Choroid plexus epithelial cell (primary cell): ENCODE measurements around the gene GAL3ST1.
"Not testable (repeated sequence)": the region's sequence is repeated elsewhere in the genome, so short reads cannot be mapped to it uniquely, and the experiment has no call there.

Source experiments
- DNase-seq: peaks from one replicate; pipeline ENCODE4 v3.0.0-alpha.2; 2010; ENCODE audit warnings: low read depth
- H3K4me3 ChIP-seq: 2 replicates; pipeline ENCODE4 v1.5.1; 2011; ENCODE audit warnings: low read depth, mild to moderate bottlenecking, control low read depth, low read length, moderate library complexity
- TF ChIP-seq, protein P1 (sequence below): conservative IDR thresholded peaks from 2 replicates; pipeline ENCODE4 v1.5.1; 2011; ENCODE audit warnings: low read depth, mild to moderate bottlenecking, control low read depth, inconsistent platforms, low read length, moderate library complexity

GAL3ST1 gene, protein sequence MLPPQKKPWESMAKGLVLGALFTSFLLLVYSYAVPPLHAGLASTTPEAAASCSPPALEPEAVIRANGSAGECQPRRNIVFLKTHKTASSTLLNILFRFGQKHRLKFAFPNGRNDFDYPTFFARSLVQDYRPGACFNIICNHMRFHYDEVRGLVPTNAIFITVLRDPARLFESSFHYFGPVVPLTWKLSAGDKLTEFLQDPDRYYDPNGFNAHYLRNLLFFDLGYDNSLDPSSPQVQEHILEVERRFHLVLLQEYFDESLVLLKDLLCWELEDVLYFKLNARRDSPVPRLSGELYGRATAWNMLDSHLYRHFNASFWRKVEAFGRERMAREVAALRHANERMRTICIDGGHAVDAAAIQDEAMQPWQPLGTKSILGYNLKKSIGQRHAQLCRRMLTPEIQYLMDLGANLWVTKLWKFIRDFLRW

DNA sequence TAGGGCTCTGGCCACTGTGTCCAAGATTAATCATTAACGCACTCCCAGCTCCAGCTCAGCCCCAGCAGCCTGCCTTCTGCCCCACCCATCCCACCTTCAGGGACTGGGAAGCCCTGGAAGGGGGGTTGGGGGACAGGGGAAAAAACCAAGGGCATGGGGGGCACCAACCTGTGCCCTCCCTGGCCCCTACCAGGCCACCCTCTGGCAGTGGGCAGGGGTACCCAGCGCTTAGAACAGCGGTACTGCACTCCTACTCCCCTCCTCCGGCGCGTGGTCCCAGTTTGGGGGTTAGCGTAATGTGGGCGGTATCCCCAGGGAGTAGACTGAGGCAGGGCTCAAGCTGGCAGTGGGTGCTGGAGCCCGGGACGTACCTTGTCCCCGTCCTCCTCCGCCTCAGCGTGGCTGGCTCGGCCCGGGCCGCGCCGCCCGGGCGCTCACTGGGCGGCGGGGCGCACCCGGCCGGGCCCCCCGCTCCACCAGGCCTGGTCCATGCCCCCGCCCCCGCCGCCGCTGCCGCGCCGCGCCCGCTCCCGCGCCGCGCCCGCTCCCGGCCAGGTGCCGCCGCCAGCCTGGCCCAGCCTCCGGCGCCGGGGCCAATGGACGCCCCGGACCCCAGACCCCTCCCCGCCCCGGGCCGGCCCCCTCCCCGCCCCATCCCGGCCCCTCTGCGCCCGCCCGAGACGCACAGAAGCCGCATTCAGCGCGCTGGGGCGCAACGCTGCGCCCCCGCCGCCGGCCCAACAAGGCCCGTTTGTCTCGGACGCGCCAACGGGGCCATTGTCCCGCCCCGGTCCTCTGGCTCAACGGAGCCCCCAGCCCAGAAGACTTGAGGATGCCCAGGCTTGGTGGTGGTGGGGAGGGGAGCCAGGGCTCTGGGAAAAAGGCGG is at the start of gene GAL3ST1:
Gene GAL3ST1 (minus strand): TSS at position 571 of the 887 bp plus-strand sequence. CDS start 17,273 bp downstream, outside the sequence.
- H3K4me3 ChIP-seq = no peak within 1 kb of the TSS
- TF ChIP-seq, protein P1, sequence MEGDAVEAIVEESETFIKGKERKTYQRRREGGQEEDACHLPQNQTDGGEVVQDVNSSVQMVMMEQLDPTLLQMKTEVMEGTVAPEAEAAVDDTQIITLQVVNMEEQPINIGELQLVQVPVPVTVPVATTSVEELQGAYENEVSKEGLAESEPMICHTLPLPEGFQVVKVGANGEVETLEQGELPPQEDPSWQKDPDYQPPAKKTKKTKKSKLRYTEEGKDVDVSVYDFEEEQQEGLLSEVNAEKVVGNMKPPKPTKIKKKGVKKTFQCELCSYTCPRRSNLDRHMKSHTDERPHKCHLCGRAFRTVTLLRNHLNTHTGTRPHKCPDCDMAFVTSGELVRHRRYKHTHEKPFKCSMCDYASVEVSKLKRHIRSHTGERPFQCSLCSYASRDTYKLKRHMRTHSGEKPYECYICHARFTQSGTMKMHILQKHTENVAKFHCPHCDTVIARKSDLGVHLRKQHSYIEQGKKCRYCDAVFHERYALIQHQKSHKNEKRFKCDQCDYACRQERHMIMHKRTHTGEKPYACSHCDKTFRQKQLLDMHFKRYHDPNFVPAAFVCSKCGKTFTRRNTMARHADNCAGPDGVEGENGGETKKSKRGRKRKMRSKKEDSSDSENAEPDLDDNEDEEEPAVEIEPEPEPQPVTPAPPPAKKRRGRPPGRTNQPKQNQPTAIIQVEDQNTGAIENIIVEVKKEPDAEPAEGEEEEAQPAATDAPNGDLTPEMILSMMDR = no peak
- no peak for DNase-seq

DNA sequence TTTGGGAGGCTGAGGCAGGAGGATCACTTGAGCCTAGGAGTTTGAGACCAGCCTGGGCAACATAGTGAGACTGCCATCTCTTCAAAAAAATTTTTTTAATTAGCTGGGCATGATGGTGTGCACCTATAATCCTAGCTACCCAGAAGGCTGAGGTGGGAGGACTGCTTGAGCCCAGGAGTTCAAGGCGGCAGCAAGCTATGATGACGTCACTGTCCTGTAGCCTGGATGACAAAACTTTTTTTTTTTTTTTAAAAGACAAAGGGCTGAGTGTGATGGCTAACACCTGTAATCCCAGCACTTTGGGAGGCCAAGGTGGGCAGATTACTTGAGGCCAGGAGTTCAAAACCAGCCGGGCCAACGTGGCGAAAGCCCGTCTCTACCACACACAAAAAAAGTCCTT is 45.4 kb upstream of the GAL3ST1 start:
- DNase-seq, H3K4me3 ChIP-seq: not testable (repeated sequence)

GRCh38 chr22:30617819-30618218 is 43.4 kb upstream of the GAL3ST1 start:
- DNase-seq = no peak

DNA sequence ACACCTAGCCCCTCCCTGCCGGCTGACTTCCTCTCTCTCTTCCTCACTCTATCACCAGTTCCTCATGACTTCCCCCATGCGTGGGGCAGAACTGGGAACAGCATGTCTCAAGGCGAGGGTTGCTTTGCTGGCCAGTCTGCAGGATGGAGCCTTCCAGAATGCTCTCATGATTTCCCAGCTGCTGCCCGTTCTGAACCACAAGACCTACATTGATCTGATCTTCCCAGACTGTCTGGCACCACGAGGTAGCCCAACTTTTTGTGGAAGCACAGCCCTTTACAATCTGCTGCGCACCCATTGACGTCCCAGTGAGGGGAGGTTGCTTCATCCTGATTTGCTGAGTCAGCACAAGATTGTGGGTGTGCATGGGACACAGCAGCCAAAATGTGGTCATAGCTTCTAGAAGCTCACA is 41.1 kb upstream of the GAL3ST1 start:
- no peak overlapping the region for H3K4me3 ChIP-seq
- TF ChIP-seq, protein P1 = no peak
- DNase-seq = no peak

More at GRCh38 chr22:30617819-30618218, 43.4 kb upstream of the GAL3ST1 start:
- TF ChIP-seq, protein P1 = no peak
- H3K4me3 ChIP-seq = no peak overlapping the region

DNA sequence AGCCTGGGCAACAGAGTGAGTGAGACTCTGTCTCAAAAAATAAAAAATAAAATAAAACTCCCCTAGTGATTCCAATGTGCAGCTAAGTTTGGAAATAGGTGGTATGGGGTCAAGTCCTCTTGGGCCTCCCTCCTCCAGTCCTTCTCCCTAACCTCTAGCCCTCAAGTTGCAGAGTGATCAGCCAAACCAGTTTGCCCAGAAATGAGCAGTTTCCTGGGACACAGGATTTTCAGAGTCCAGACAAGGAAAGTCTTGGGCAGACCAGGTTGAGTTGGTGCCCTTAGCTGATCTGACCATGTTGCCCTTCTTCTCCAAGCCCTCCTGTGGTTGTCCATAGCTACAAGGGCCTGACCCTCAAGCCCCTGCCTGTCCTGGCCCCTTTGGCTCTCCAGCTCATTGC is 40.4 kb upstream of the GAL3ST1 start:
- H3K4me3 ChIP-seq = no peak overlapping the region
- TF ChIP-seq, protein P1 = no peak
- DNase-seq = no peak

GRCh38 chr22:30614268-30614667 is 39.8 kb upstream of the GAL3ST1 start:
- DNase-seq = no peak
- TF ChIP-seq, protein P1 = no peak
- H3K4me3 ChIP-seq = no peak overlapping the region

DNA sequence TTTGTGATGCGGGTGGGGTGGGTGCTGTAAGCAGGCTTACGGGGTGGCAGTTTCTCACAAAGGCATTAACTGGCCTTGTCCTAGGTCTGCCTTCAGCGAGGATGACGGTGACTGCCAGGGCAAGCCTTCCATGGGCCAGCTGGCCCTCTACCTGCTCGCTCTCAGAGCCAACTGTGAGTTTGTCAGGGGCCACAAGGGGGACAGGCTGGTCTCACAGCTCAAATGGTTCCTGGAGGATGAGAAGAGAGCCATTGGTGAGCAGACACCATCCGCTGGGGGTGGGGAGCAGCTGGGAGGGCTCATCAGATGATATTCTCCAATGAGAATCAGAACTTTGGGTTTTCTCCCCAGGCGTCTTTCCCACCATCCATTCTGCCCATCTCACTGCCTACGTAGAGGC is 38.3 kb upstream of the GAL3ST1 start:
- DNase-seq = no peak
- no peak overlapping the region for H3K4me3 ChIP-seq
- TF ChIP-seq, protein P1 = no peak
